ENCODE measurements around the gene SMIM8. TPM values are rescaled to one million over a fixed set of nuclear protein-coding genes. Genes with fewer than 3 reads are reported as not detected.

Gene SMIM8
- total and polyA plus RNA-seq, 2 donors from 2014 or later, result 10.5 to 14.6 TPM

GRCh38 chr6:87344731-87345130, 22.3 kb downstream of the SMIM8 start, which contains the start of gene C6orf163:
TSS of gene C6orf163 (plus strand) at chr6:87344813. CDS start at chr6:87345100, 287 bp downstream.
- Histone ChIP-seq H3K4me3 (ENCODE audit: low read length in 3 of 3) (no peak within 1 kb of the TSS), H3K9ac (ENCODE audit: low read length in 3 of 3) (no peak within 1 kb of the TSS), H3K9me3 (ENCODE audit: control insufficient read depth in 2 of 3, insufficient read depth in 1 of 3, low read length in 3 of 3) (no peaks in the 10 kb centered on the region), H3K27me3 (ENCODE audit: control insufficient read depth, insufficient read depth, low read length) (no peaks in the 10 kb centered on the region), H3K27ac (ENCODE audit: low read depth in 2 of 2, low read length in 2 of 2) (no peak within 1 kb of the TSS), H3K4me1 (ENCODE audit: control insufficient read depth in 2 of 3, insufficient read depth in 2 of 3, low read depth in 1 of 3, low read length in 3 of 3) (no peaks in the 10 kb centered on the region), H3K36me3 (ENCODE audit: control insufficient read depth in 2 of 3, insufficient read depth in 3 of 3, low read length in 3 of 3) (no peaks in the 10 kb centered on the region)
- FAIRE-seq, result no peak
- TF ChIP-seq, protein P1, sequence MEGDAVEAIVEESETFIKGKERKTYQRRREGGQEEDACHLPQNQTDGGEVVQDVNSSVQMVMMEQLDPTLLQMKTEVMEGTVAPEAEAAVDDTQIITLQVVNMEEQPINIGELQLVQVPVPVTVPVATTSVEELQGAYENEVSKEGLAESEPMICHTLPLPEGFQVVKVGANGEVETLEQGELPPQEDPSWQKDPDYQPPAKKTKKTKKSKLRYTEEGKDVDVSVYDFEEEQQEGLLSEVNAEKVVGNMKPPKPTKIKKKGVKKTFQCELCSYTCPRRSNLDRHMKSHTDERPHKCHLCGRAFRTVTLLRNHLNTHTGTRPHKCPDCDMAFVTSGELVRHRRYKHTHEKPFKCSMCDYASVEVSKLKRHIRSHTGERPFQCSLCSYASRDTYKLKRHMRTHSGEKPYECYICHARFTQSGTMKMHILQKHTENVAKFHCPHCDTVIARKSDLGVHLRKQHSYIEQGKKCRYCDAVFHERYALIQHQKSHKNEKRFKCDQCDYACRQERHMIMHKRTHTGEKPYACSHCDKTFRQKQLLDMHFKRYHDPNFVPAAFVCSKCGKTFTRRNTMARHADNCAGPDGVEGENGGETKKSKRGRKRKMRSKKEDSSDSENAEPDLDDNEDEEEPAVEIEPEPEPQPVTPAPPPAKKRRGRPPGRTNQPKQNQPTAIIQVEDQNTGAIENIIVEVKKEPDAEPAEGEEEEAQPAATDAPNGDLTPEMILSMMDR (IDR thresholded peaks at IDR 0.05; ENCODE audit: borderline replicate concordance, extremely low read depth, insufficient read depth), result no peak
- intact Hi-C loops (cut with DNase I), result no loop called here
- no peak for DNase-seq

DNA sequence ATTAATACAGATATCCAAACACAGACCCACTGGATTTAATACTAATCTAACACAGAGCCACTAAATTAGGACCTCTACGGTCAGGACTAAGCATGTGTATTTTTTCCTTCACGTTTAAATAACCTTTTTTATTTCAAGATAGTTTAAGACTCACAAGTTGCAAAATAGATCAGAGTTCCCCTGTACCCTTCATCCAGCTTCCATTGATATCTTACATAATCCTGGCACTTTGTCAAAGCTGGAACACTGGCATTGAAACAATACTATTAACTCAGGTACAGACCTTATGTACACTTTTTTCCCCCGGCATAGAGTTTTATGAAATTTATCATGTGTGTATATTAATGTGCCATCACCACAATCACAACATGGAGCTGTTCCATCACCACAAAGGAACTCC, 24.3 kb downstream of the SMIM8 start:
- intact Hi-C loops (cut with DNase I), result no loop called here
- H3K27me3 ChIP-seq (ENCODE audit: control insufficient read depth, insufficient read depth, low read length), result no peaks in the 10 kb centered on the region
- no peak overlapping the region for H3K27ac ChIP-seq (ENCODE audit: low read depth in 2 of 2, low read length in 2 of 2)
- H3K36me3 ChIP-seq (ENCODE audit: control insufficient read depth in 2 of 3, insufficient read depth in 3 of 3, low read length in 3 of 3), result no peaks in the 10 kb centered on the region
- TF ChIP-seq, protein P1 (IDR thresholded peaks at IDR 0.05; ENCODE audit: borderline replicate concordance, extremely low read depth, insufficient read depth), result no peak
- no peaks in the 10 kb centered on the region for H3K9me3 ChIP-seq (ENCODE audit: control insufficient read depth in 2 of 3, insufficient read depth in 1 of 3, low read length in 3 of 3)
- no peak overlapping the region for H3K9ac ChIP-seq (ENCODE audit: low read length in 3 of 3)
- no peak for FAIRE-seq
- H3K4me1 ChIP-seq (ENCODE audit: control insufficient read depth in 2 of 3, insufficient read depth in 2 of 3, low read depth in 1 of 3, low read length in 3 of 3), result no peaks in the 10 kb centered on the region
- DNase-seq, result no peak
- H3K4me3 ChIP-seq (ENCODE audit: low read length in 3 of 3), result no peak overlapping the region

DNA sequence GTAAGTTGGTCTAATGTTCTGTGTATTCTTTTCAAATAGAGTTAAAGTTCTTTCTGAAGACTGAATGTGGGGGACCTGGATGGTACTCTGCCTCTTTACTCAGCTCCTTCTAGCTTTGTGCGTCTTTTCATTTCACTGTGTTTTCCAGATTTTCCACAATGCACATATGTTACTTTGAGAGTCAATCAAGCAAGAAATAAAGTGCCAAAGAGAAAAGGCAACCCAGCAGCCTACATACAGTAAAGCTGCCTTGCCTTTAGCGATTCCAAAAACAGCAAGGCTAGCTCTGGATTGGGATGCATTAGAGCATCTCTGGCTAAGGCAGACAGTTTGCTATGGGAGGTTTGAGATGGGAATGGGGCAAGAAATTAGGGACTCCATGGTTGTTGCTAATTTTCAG, 27.5 kb downstream of the SMIM8 start:
- DNase-seq (no peak), FAIRE-seq (no peak)
- Histone ChIP-seq H3K27me3 (ENCODE audit: control insufficient read depth, insufficient read depth, low read length) (no peaks in the 10 kb centered on the region), H3K4me1 (ENCODE audit: control insufficient read depth in 2 of 3, insufficient read depth in 2 of 3, low read depth in 1 of 3, low read length in 3 of 3) (no peaks in the 10 kb centered on the region), H3K9ac (ENCODE audit: low read length in 3 of 3) (no peak overlapping the region), H3K9me3 (ENCODE audit: control insufficient read depth in 2 of 3, insufficient read depth in 1 of 3, low read length in 3 of 3) (no peaks in the 10 kb centered on the region), H3K4me3 (ENCODE audit: low read length in 3 of 3) (no peak overlapping the region), H3K27ac (ENCODE audit: low read depth in 2 of 2, low read length in 2 of 2) (no peak overlapping the region), H3K36me3 (ENCODE audit: control insufficient read depth in 2 of 3, insufficient read depth in 3 of 3, low read length in 3 of 3) (no peaks in the 10 kb centered on the region)
- intact Hi-C loops (cut with DNase I), result no loop called here
- TF ChIP-seq, protein P1 (IDR thresholded peaks at IDR 0.05; ENCODE audit: borderline replicate concordance, extremely low read depth, insufficient read depth), result no peak

- TF ChIP-seq, protein P1 (IDR thresholded peaks at IDR 0.05; ENCODE audit: borderline replicate concordance, extremely low read depth, insufficient read depth), result no peak
- H3K9me3 ChIP-seq (ENCODE audit: control insufficient read depth in 2 of 3, insufficient read depth in 1 of 3, low read length in 3 of 3), result no peaks in the 10 kb centered on the region
- DNase-seq (no peak), FAIRE-seq (no peak)
- no peaks in the 10 kb centered on the region for H3K36me3 ChIP-seq (ENCODE audit: control insufficient read depth in 2 of 3, insufficient read depth in 3 of 3, low read length in 3 of 3)
- intact Hi-C loops (cut with DNase I), result no loop called here
- H3K4me1 ChIP-seq (ENCODE audit: control insufficient read depth in 2 of 3, insufficient read depth in 2 of 3, low read depth in 1 of 3, low read length in 3 of 3), result no peaks in the 10 kb centered on the region
- H3K9ac ChIP-seq (ENCODE audit: low read length in 3 of 3), result no peak overlapping the region
- H3K4me3 ChIP-seq (ENCODE audit: low read length in 3 of 3), result no peak overlapping the region
- H3K27ac ChIP-seq (ENCODE audit: low read depth in 2 of 2, low read length in 2 of 2), result no peak overlapping the region
- no peaks in the 10 kb centered on the region for H3K27me3 ChIP-seq (ENCODE audit: control insufficient read depth, insufficient read depth, low read length)
Observed at GRCh38 chr6:87350516-87350915, 28.1 kb downstream of the SMIM8 start.

Data from kidney (tissue), 14 donors.